ENCODE data around the gene MLNR. TPM values are rescaled to one million over a fixed set of nuclear protein-coding genes. Genes with fewer than 3 reads are reported as not detected.

The MLNR gene
- total RNA-seq, 8 experiments from 2014 or later, result 0.13 to 0.54 (median 0.21) TPM; not detected in 3

DNA sequence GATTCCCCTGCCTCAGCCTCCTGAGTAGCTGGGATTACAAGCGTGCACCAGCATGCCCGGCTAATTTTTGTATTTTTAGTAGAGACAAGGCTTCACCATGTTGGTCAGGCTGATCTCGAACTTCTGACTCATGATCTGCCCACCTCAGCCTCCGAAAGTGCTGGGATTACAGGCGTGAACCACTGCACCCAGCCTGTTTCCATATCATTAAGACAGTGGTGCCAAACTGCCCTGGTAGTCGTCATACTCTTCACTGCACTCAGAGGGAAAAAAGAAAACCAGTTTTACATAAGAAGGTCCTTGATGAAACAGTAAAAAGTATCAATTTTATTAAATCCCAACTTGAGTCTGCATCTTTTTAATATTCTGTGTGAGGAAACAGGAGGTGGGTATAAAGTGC lies 42.5 kb downstream of the MLNR start:
- no peak for ATAC-seq (replicated peaks in 6 of 8)

DNA sequence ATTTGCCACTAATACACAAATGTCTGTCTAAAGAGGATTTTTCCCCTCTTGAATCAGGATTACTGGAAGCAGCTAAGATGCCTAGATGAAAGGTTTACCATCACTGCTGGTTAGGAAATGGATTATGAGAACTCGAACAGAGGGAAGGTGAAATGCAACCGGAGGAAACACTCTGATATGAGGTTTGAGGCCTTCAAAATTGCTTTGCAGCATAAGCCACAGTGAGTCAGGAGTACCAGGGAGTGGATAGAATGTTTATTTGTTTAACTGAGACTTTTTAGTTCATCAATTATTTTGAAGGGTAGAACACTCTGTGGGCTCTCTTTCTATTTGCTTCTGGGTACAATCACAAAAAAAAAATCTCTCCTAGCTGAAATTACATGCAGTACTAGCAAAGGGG lies 45.7 kb downstream of the MLNR start:
- in situ Hi-C loops (cut with MboI; ENCODE audit: low pct_unique_long_range_greater_than_20kb in 2 of 9, low sequenced_read_pairs in 9 of 9, unreplicated experiment in 9 of 9), result no loop called here
- H3K4me1 ChIP-seq (replicated peaks in 1 of 2), result no peaks in the 10 kb centered on the region
- WGBS, 10 experiments, result 24 to 100% (median 93%) methylated on average over 2 of the region's 2 CpGs; no CpG with 5 or more reads in 2 of the 10 experiments
- ATAC-seq (replicated peaks in 6 of 8), result no peak
- H3K27ac ChIP-seq, result no peak overlapping the region
- H3K4me3 ChIP-seq, result no peak overlapping the region

More for the DNA sequence above, 42.5 kb downstream of the MLNR start:
- in situ Hi-C loops (cut with MboI; ENCODE audit: low pct_unique_long_range_greater_than_20kb in 2 of 9, low sequenced_read_pairs in 9 of 9, unreplicated experiment in 9 of 9), result no loop called here
- no peaks in the 10 kb centered on the region for H3K4me1 ChIP-seq (replicated peaks in 1 of 2)
- WGBS, 10 experiments, result 83 to 100% (median 89%) methylated on average over 1 to 6 of the region's 6 CpGs; no CpG with 5 or more reads in 2 of the 10 experiments
- no peak overlapping the region for H3K4me3 ChIP-seq
- no peak overlapping the region for H3K27ac ChIP-seq

DNA sequence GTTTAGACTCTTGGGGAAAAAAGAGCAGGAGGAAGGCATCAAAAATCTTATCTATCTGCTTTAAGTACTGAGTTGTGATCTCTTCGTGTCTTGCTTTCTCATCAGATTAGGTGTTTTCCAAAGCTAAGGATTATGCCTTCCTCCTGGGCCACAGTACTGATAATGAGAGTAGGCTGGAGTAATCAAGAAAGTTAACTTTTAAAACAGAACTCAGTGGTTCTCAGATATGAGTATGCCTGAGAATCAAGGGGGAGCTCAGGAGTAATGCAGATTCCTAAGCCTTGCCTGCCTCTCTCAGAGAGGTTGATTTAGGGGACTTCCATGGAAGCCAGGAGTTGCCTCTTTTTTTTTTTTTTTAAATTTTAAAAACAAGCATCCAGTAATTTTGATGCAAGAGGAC lies 51.1 kb downstream of the MLNR start:
- Histone ChIP-seq H3K4me1 (replicated peaks in 1 of 2) (no peaks in the 10 kb centered on the region), H3K27ac (no peak overlapping the region), H3K4me3 (no peak overlapping the region)
- ATAC-seq (replicated peaks in 6 of 8), result no peak
- in situ Hi-C loops (cut with MboI; ENCODE audit: low pct_unique_long_range_greater_than_20kb in 2 of 9, low sequenced_read_pairs in 9 of 9, unreplicated experiment in 9 of 9), result no loop called here
- 33 to 60% (median 45%) methylated on average over 1 of the region's 1 CpG; no CpG with 5 or more reads in 4 of the 10 experiments for WGBS, 10 experiments

Other genes starting within 250 kb of the MLNR start
- 10 to 100 TPM; 41.0 to 83.4 (median 49.5) TPM for gene FNDC3A, start 244.4 kb upstream of the MLNR start, total RNA-seq
- 10 to 100 TPM in 3 of 8 experiments, 1 to 10 TPM in 5; 5.3 to 16.0 (median 8.2) TPM for gene CDADC1, start 27.6 kb downstream of the MLNR start, total RNA-seq
- gene CAB39L, start 223.7 kb downstream of the MLNR start, total RNA-seq, result 10 to 100 TPM in 5 of 8 experiments, 1 to 10 TPM in 3; 5.1 to 21.3 (median 10.3) TPM
- 1 to 10 TPM; 4.2 to 9.5 (median 7.6) TPM for gene SETDB2, start 223.9 kb downstream of the MLNR start, total RNA-seq